GM21526 (cell line): ENCODE results near the gene THOC3.
"Not testable (repeated sequence)": the region's sequence is repeated elsewhere in the genome, so short reads cannot be mapped to it uniquely, and the experiment has no call there.

Source experiments
- ATAC-seq: cut with Tn5 transposase; IDR thresholded peaks from one replicate; pipeline ENCODE4 v1.9.1; 2021; ENCODE audit warnings: moderate library complexity; ENCODE audit not compliant: unreplicated experiment, low FRiP score

THOC3 gene

GRCh38 chr5:175967471-175968372 is at the start of gene THOC3:
Gene THOC3, minus strand, starts transcription at chr5:175968315. Its CDS starts 107 bp downstream, at chr5:175968208.
- peak; percentile 98 for ATAC-seq

GRCh38 chr5:176017324-176017723 is 49.2 kb upstream of the THOC3 start:
- ATAC-seq = not testable (repeated sequence)

- ATAC-seq = not testable (repeated sequence)
Measured at GRCh38 chr5:176014360-176014759, 46.2 kb upstream of the THOC3 start.

GRCh38 chr5:176011088-176011487 is 43.0 kb upstream of the THOC3 start:
- ATAC-seq = not testable (repeated sequence)

GRCh38 chr5:176010202-176010601 is 42.1 kb upstream of the THOC3 start:
- ATAC-seq = not testable (repeated sequence)

GRCh38 chr5:176007220-176007619 is 39.1 kb upstream of the THOC3 start:
- not testable (repeated sequence) for ATAC-seq

- ATAC-seq = not testable (repeated sequence)
Measured at GRCh38 chr5:176006819-176007218, 38.7 kb upstream of the THOC3 start.

GRCh38 chr5:175997979-175998378 is 29.9 kb upstream of the THOC3 start:
- not testable (repeated sequence) for ATAC-seq

- not testable (repeated sequence) for ATAC-seq
Measured at GRCh38 chr5:175997495-175997894, 29.4 kb upstream of the THOC3 start.

- ATAC-seq = not testable (repeated sequence)
Measured at GRCh38 chr5:175996791-175997190, 28.7 kb upstream of the THOC3 start.

- ATAC-seq = not testable (repeated sequence)
Measured at GRCh38 chr5:175995506-175995905, 27.4 kb upstream of the THOC3 start.

GRCh38 chr5:175979371-175979995 is 11.4 kb upstream of the THOC3 start:
- not testable (repeated sequence) for ATAC-seq

- ATAC-seq = peak; percentile 39
Measured at GRCh38 chr5:175968381-175968780, 266 bp upstream of the THOC3 start.

- ATAC-seq = not testable (repeated sequence)
Measured at GRCh38 chr5:175962329-175962728, 5.8 kb downstream of the THOC3 start.

GRCh38 chr5:175960228-175960627 is 7.9 kb downstream of the THOC3 start:
- not testable (repeated sequence) for ATAC-seq

GRCh38 chr5:175958515-175958914 is 9.6 kb downstream of the THOC3 start:
- not testable (repeated sequence) for ATAC-seq

GRCh38 chr5:175954107-175954506 is 14.0 kb downstream of the THOC3 start:
- not testable (repeated sequence) for ATAC-seq

- ATAC-seq = not testable (repeated sequence)
Measured at GRCh38 chr5:175952810-175953209, 15.3 kb downstream of the THOC3 start.

- peak; percentile 68 for ATAC-seq
Measured at GRCh38 chr5:175951339-175951969, 16.7 kb downstream of the THOC3 start.

- not testable (repeated sequence) for ATAC-seq
Measured at GRCh38 chr5:175948329-175949108, 19.6 kb downstream of the THOC3 start.
